ENCODE measurements around the gene PGAP1. TPM values are rescaled to one million over a fixed set of nuclear protein-coding genes. Genes with fewer than 3 reads are reported as not detected.

PGAP1 gene
- polyA plus RNA-seq, 3 donors = 25.3 to 35.8 (median 29.3) TPM

- DNase-seq (ENCODE audit: extremely low read depth in 1 of 11, low read depth in 9 of 11, low spot score in 4 of 11) = peak in 1 of 11 donors; percentile 7
Measured at GRCh38 chr2:196957881-196958525, 31.5 kb upstream of the PGAP1 start.

GRCh38 chr2:196957442-196957841 lies 30.9 kb upstream of the PGAP1 start:
- DNase-seq (ENCODE audit: extremely low read depth in 1 of 11, low read depth in 9 of 11, low spot score in 4 of 11) = no peak

GRCh38 chr2:196956069-196956468 lies 29.6 kb upstream of the PGAP1 start:
- no peak for DNase-seq (ENCODE audit: extremely low read depth in 1 of 11, low read depth in 9 of 11, low spot score in 4 of 11)

GRCh38 chr2:196955036-196955435 lies 28.5 kb upstream of the PGAP1 start:
- DNase-seq (ENCODE audit: extremely low read depth in 1 of 11, low read depth in 9 of 11, low spot score in 4 of 11) = no peak

GRCh38 chr2:196954001-196954400 lies 27.5 kb upstream of the PGAP1 start:
- DNase-seq (ENCODE audit: extremely low read depth in 1 of 11, low read depth in 9 of 11, low spot score in 4 of 11) = no peak

- no peak for DNase-seq (ENCODE audit: extremely low read depth in 1 of 11, low read depth in 9 of 11, low spot score in 4 of 11)
Measured at GRCh38 chr2:196952936-196953335, 26.4 kb upstream of the PGAP1 start.

- no peak for DNase-seq (ENCODE audit: extremely low read depth in 1 of 11, low read depth in 9 of 11, low spot score in 4 of 11)
Measured at GRCh38 chr2:196951973-196952372, 25.5 kb upstream of the PGAP1 start.

- DNase-seq (ENCODE audit: extremely low read depth in 1 of 11, low read depth in 9 of 11, low spot score in 4 of 11) = no peak
Measured at GRCh38 chr2:196949116-196949515, 22.6 kb upstream of the PGAP1 start.

GRCh38 chr2:196944570-196944969 lies 18.1 kb upstream of the PGAP1 start:
- no peak for DNase-seq (ENCODE audit: extremely low read depth in 1 of 11, low read depth in 9 of 11, low spot score in 4 of 11)

GRCh38 chr2:196941398-196942078 lies 15.0 kb upstream of the PGAP1 start:
- DNase-seq (ENCODE audit: extremely low read depth in 1 of 11, low read depth in 9 of 11, low spot score in 4 of 11) = no peak

GRCh38 chr2:196939371-196939770 lies 12.9 kb upstream of the PGAP1 start:
- DNase-seq (ENCODE audit: extremely low read depth in 1 of 11, low read depth in 9 of 11, low spot score in 4 of 11) = no peak

- no peak for DNase-seq (ENCODE audit: extremely low read depth in 1 of 11, low read depth in 9 of 11, low spot score in 4 of 11)
Measured at GRCh38 chr2:196935432-196935831, 8.9 kb upstream of the PGAP1 start.

- DNase-seq (ENCODE audit: extremely low read depth in 1 of 11, low read depth in 9 of 11, low spot score in 4 of 11) = no peak
Measured at GRCh38 chr2:196934672-196935071, 8.2 kb upstream of the PGAP1 start.

GRCh38 chr2:196931555-196931954 lies 5.0 kb upstream of the PGAP1 start:
- DNase-seq (ENCODE audit: extremely low read depth in 1 of 11, low read depth in 9 of 11, low spot score in 4 of 11) = no peak

GRCh38 chr2:196927376-196928225 lies 1.1 kb upstream of the PGAP1 start:
- peak in 9 of 11 donors; percentile 17 to 45 (median 30) for DNase-seq (ENCODE audit: extremely low read depth in 1 of 11, low read depth in 9 of 11, low spot score in 4 of 11)

- peak in 10 of 11 donors; percentile 12 to 44 (median 26) for DNase-seq (ENCODE audit: extremely low read depth in 1 of 11, low read depth in 9 of 11, low spot score in 4 of 11)
Measured at GRCh38 chr2:196925768-196926561, 542 bp downstream of the PGAP1 start.

- peak in 3 of 11 donors; percentile 4 to 19 (median 12) for DNase-seq (ENCODE audit: extremely low read depth in 1 of 11, low read depth in 9 of 11, low spot score in 4 of 11)
Measured at GRCh38 chr2:196925051-196925767, 1.3 kb downstream of the PGAP1 start.

- DNase-seq (ENCODE audit: extremely low read depth in 1 of 11, low read depth in 9 of 11, low spot score in 4 of 11) = no peak
Measured at GRCh38 chr2:196924051-196924450, 2.5 kb downstream of the PGAP1 start.

GRCh38 chr2:196918927-196919326 lies 7.6 kb downstream of the PGAP1 start:
- DNase-seq (ENCODE audit: extremely low read depth in 1 of 11, low read depth in 9 of 11, low spot score in 4 of 11) = no peak

Data from renal cortex interstitium (tissue), 11 donors.